ENCODE data around the gene GABBR2.

Gene GABBR2

GRCh38 chr9:98724810-98725530 lies 16.2 kb upstream of the GABBR2 start:
- DNase-seq (ENCODE audit: low read depth, low spot score): no peak

GRCh38 chr9:98721643-98722042 lies 12.9 kb upstream of the GABBR2 start:
- no peak for DNase-seq (ENCODE audit: low read depth, low spot score)
- H3K27ac ChIP-seq: no peak overlapping the region

More at GRCh38 chr9:98724810-98725530, 16.2 kb upstream of the GABBR2 start:
- no peak overlapping the region for H3K27ac ChIP-seq

- DNase-seq (ENCODE audit: low read depth, low spot score): no peak
- H3K27ac ChIP-seq: no peak overlapping the region
Measured at GRCh38 chr9:98720402-98720801, 11.7 kb upstream of the GABBR2 start.

- DNase-seq (ENCODE audit: low read depth, low spot score): no peak
- no peak overlapping the region for H3K27ac ChIP-seq
Measured at GRCh38 chr9:98719055-98719454, 10.3 kb upstream of the GABBR2 start.

GRCh38 chr9:98714833-98715232 lies 6.1 kb upstream of the GABBR2 start:
- DNase-seq (ENCODE audit: low read depth, low spot score): no peak
- H3K27ac ChIP-seq: no peak overlapping the region

GRCh38 chr9:98712987-98713386 lies 4.3 kb upstream of the GABBR2 start:
- H3K27ac ChIP-seq: no peak overlapping the region
- no peak for DNase-seq (ENCODE audit: low read depth, low spot score)

GRCh38 chr9:98709968-98710965 lies 1.5 kb upstream of the GABBR2 start:
- H3K27ac ChIP-seq: no peak overlapping the region
- DNase-seq (ENCODE audit: low read depth, low spot score): no peak

- no peak overlapping the region for H3K27ac ChIP-seq
- DNase-seq (ENCODE audit: low read depth, low spot score): no peak
Measured at GRCh38 chr9:98708103-98708932, 417 bp downstream of the GABBR2 start.

GRCh38 chr9:98707166-98708102 lies 1.3 kb downstream of the GABBR2 start:
- no peak for DNase-seq (ENCODE audit: low read depth, low spot score)
- H3K27ac ChIP-seq: no peak overlapping the region

- no peak for DNase-seq (ENCODE audit: low read depth, low spot score)
- no peak overlapping the region for H3K27ac ChIP-seq
Measured at GRCh38 chr9:98706651-98707165, 2.0 kb downstream of the GABBR2 start.

- DNase-seq (ENCODE audit: low read depth, low spot score): no peak
- no peak overlapping the region for H3K27ac ChIP-seq
Measured at GRCh38 chr9:98702835-98703380, 5.8 kb downstream of the GABBR2 start.

GRCh38 chr9:98702340-98702739 lies 6.4 kb downstream of the GABBR2 start:
- DNase-seq (ENCODE audit: low read depth, low spot score): no peak
- H3K27ac ChIP-seq: no peak overlapping the region

- no peak for DNase-seq (ENCODE audit: low read depth, low spot score)
- H3K27ac ChIP-seq: no peak overlapping the region
Measured at GRCh38 chr9:98701576-98701975, 7.2 kb downstream of the GABBR2 start.

GRCh38 chr9:98700801-98701200 lies 7.9 kb downstream of the GABBR2 start:
- no peak for DNase-seq (ENCODE audit: low read depth, low spot score)

GRCh38 chr9:98698856-98699255 lies 9.9 kb downstream of the GABBR2 start:
- no peak overlapping the region for H3K27ac ChIP-seq
- no peak for DNase-seq (ENCODE audit: low read depth, low spot score)

More at GRCh38 chr9:98700801-98701200, 7.9 kb downstream of the GABBR2 start:
- no peak overlapping the region for H3K27ac ChIP-seq

- no peak for DNase-seq (ENCODE audit: low read depth, low spot score)
- no peak overlapping the region for H3K27ac ChIP-seq
Measured at GRCh38 chr9:98694943-98695342, 13.8 kb downstream of the GABBR2 start.

- no peak for DNase-seq (ENCODE audit: low read depth, low spot score)
Measured at GRCh38 chr9:98692392-98692791, 16.3 kb downstream of the GABBR2 start.

GRCh38 chr9:98691890-98692289 lies 16.8 kb downstream of the GABBR2 start:
- no peak for DNase-seq (ENCODE audit: low read depth, low spot score)
- no peak overlapping the region for H3K27ac ChIP-seq

More at GRCh38 chr9:98692392-98692791, 16.3 kb downstream of the GABBR2 start:
- H3K27ac ChIP-seq: no peak overlapping the region

GRCh38 chr9:98690686-98691085 lies 18.0 kb downstream of the GABBR2 start:
- DNase-seq (ENCODE audit: low read depth, low spot score): no peak
- H3K27ac ChIP-seq: no peak overlapping the region
